IMR-90 (cell line): ENCODE measurements around the gene MESP2. TPM values are rescaled to one million over a fixed set of nuclear protein-coding genes. Genes with fewer than 3 reads are reported as not detected.

Experiments used
- ATAC-seq: fragments of 200-7000 bp; cut with Tn5 transposase; 2 replicates; pipeline ENCODE4 v1.9.1; 2020; ENCODE audit warnings: low read depth, mild to moderate bottlenecking, moderate library complexity
- BruUV-seq: library from RNA; stranded (reverse); fragments of 400-500 nt; replicated peaks from 2 replicates; lab custom pipeline; 2021; lab: Mats Ljungman, UMichigan
- CTCF ChIA-PET: fragments of 300-600 bp; formaldehyde crosslinking; extraction: SDS; loops from one replicate; lab custom pipeline; 2021; ENCODE audit warnings: antibody characterized with exemption; lab: Yijun Ruan, JAX
- POLR2A ChIA-PET: fragments of 300-600 bp; sonication (Branson Sonifier 250); formaldehyde crosslinking; loops from one replicate; lab custom pipeline; 2022; ENCODE audit warnings: antibody characterized with exemption; ENCODE audit not compliant: unreplicated experiment; lab: Charles Lee
- DNase-seq: peaks from one replicate; pipeline ENCODE4 v3.0.0; 2013
- H2AFZ ChIP-seq: replicated peaks from 2 replicates; pipeline ENCODE3; 2013; ENCODE audit warnings: low read length, mild to moderate bottlenecking; ENCODE audit not compliant: poor library complexity
- H2AK5ac ChIP-seq: 2 replicates; pipeline ENCODE4 v1.6.1; 2013; ENCODE audit warnings: low read depth, low read length, inconsistent platforms
- H2AK9ac ChIP-seq: replicated peaks from 2 replicates; pipeline ENCODE3; 2013; ENCODE audit warnings: mild to moderate bottlenecking, low read depth, low read length, moderate library complexity; ENCODE audit not compliant: poor library complexity
- H2BK120ac ChIP-seq: 2 replicates; pipeline ENCODE4 v1.6.1; 2013; ENCODE audit warnings: low read depth, low read length, inconsistent platforms
- H2BK15ac ChIP-seq: 3 replicates; pipeline ENCODE4 v1.6.1; 2013; ENCODE audit warnings: low read depth, low read length, inconsistent platforms
- H2BK20ac ChIP-seq: 2 replicates; pipeline ENCODE4 v1.6.1; 2013; ENCODE audit warnings: low read depth, mild to moderate bottlenecking, inconsistent platforms, low read length, moderate library complexity
- H2BK5ac ChIP-seq: 2 replicates; pipeline ENCODE4 v1.6.1; 2013; ENCODE audit warnings: mild to moderate bottlenecking, low read depth, low read length, inconsistent platforms; ENCODE audit not compliant: poor library complexity, severe bottlenecking
- H3K14ac ChIP-seq: replicated peaks from 2 replicates; pipeline ENCODE4 v1.6.1; 2013; ENCODE audit warnings: low read depth, low read length, inconsistent platforms
- H3K18ac ChIP-seq: 2 replicates; pipeline ENCODE4 v1.6.1; 2013; ENCODE audit warnings: low read depth, low read length, control low read depth
- H3K23ac ChIP-seq: 2 replicates; pipeline ENCODE4 v1.6.1; 2013; ENCODE audit warnings: low read depth, low read length, inconsistent platforms
- H3K27ac ChIP-seq: 2 replicates; pipeline ENCODE4 v1.5.1; 2013; ENCODE audit warnings: mild to moderate bottlenecking, control low read depth, low read length; ENCODE audit not compliant: insufficient read depth
- H3K27me3 ChIP-seq: 2 replicates; pipeline ENCODE4 v1.6.1; 2013; ENCODE audit warnings: low read length; ENCODE audit not compliant: control insufficient read depth, insufficient read depth
- H3K36me3 ChIP-seq: 2 replicates; pipeline ENCODE4 v1.6.1; 2013; ENCODE audit warnings: low read length, mixed read lengths; ENCODE audit not compliant: control insufficient read depth, insufficient read depth
- H3K4ac ChIP-seq: 2 replicates; pipeline ENCODE4 v1.6.1; 2013; ENCODE audit warnings: low read depth, low read length, inconsistent platforms
- H3K4me1 ChIP-seq: 2 replicates; pipeline ENCODE4 v1.6.1; 2013; ENCODE audit warnings: low read length, mixed read lengths; ENCODE audit not compliant: control insufficient read depth, insufficient read depth
- H3K4me2 ChIP-seq: 2 replicates; pipeline ENCODE4 v1.6.1; 2013; ENCODE audit warnings: low read depth, mild to moderate bottlenecking, control low read depth, low read length, moderate library complexity
- H3K4me3 ChIP-seq: 2 replicates; pipeline ENCODE4 v1.5.1; 2013; ENCODE audit warnings: low read depth, mild to moderate bottlenecking, control low read depth, low read length, moderate library complexity; ENCODE audit not compliant: insufficient read depth
- H3K56ac ChIP-seq: 2 replicates; pipeline ENCODE4 v1.6.1; 2013; ENCODE audit warnings: low read length, inconsistent platforms; ENCODE audit not compliant: insufficient read depth; ENCODE audit errors: extremely low read depth
- H3K79me1 ChIP-seq, 2 experiments: 2 replicates each; pipeline ENCODE4 v1.6.1; 2013; ENCODE audit warnings: low read length in 2 of 2, inconsistent platforms in 1 of 2, low read depth in 1 of 2
- H3K9ac ChIP-seq: 2 replicates; pipeline ENCODE4 v1.6.1; 2013; ENCODE audit warnings: low read depth, low read length, control low read depth
- H3K9me1 ChIP-seq: 2 replicates; pipeline ENCODE4 v1.6.1; 2013; ENCODE audit warnings: low read length, inconsistent platforms; ENCODE audit not compliant: insufficient read depth
- H3K9me3 ChIP-seq: 2 replicates; pipeline ENCODE4 v1.6.1; 2013; ENCODE audit warnings: low read length; ENCODE audit not compliant: control insufficient read depth, insufficient read depth
- H4K20me1 ChIP-seq: 2 replicates; pipeline ENCODE4 v1.6.1; 2013; ENCODE audit warnings: low read length, inconsistent platforms; ENCODE audit not compliant: insufficient read depth
- H4K5ac ChIP-seq: 2 replicates; pipeline ENCODE4 v1.6.1; 2013; ENCODE audit warnings: mild to moderate bottlenecking, low read depth, low read length, control low read depth
- H4K8ac ChIP-seq, 2 experiments: 2 replicates each; pipeline ENCODE4 v1.6.1; 2013; ENCODE audit warnings: low read depth in 2 of 2, low read length in 2 of 2, control low read depth in 1 of 2, inconsistent platforms in 1 of 2
- H4K91ac ChIP-seq: 2 replicates; pipeline ENCODE4 v1.6.1; 2013; ENCODE audit warnings: low read depth, low read length, inconsistent platforms; ENCODE audit not compliant: insufficient read depth
- CEBPB ChIP-seq: IDR thresholded peaks from 2 replicates; pipeline ENCODE4 v1.6.1; 2012; ENCODE audit warnings: low read depth, low read length, improper control_type of control experiment
- CTCF ChIP-seq: conservative IDR thresholded peaks from 2 replicates; pipeline ENCODE4 v1.5.1; 2012; ENCODE audit warnings: mild to moderate bottlenecking, low read depth, low read length, improper control_type of control experiment
- ELK1 ChIP-seq: fragments of 150-350 bp; IDR thresholded peaks from 2 replicates; pipeline ENCODE4 v1.6.1; 2016; ENCODE audit warnings: low read depth, mild to moderate bottlenecking, low read length, moderate library complexity, borderline replicate concordance
- MAFK ChIP-seq: IDR thresholded peaks from 2 replicates; pipeline ENCODE4 v1.6.1; 2012; ENCODE audit warnings: low read depth, low read length, improper control_type of control experiment
- MAZ ChIP-seq: IDR thresholded peaks from 2 replicates; pipeline ENCODE4 v1.6.1; 2012; ENCODE audit warnings: low read depth, mild to moderate bottlenecking, low read length, improper control_type of control experiment, moderate library complexity, borderline replicate concordance
- RCOR1 ChIP-seq: IDR thresholded peaks from 2 replicates; pipeline ENCODE4 v1.6.1; 2012; ENCODE audit warnings: mild to moderate bottlenecking, low read length, improper control_type of control experiment; ENCODE audit not compliant: insufficient replicate concordance
- SMC3 ChIP-seq: fragments of 150-350 bp; IDR thresholded peaks from 2 replicates; pipeline ENCODE4 v1.6.1; 2016; ENCODE audit warnings: low read depth, mild to moderate bottlenecking, antibody characterized with exemption, low read length, moderate library complexity
- WGBS, 2 experiments: methylation state at CpG; one replicate each; pipeline versions ENCODE4 v1.1.5 to v1.1.7; 2013; ENCODE audit warnings: missing lambda C conversion rate in 2 of 2; ENCODE audit not compliant: insufficient read length in 1 of 2; ENCODE audit errors: extremely low coverage in 2 of 2; 5-methylcytosine and 5-hydroxymethylcytosine counted together
- dilution Hi-C: fragments of 300-500 bp; cut with HindIII; formaldehyde crosslinking; loops from one replicate; pipeline ENCODE4 v1.14.3; 2018; ENCODE audit warnings: low sequenced_read_pairs; ENCODE audit not compliant: unreplicated experiment
- in situ Hi-C: fragments of 300-500 bp; cut with MboI; formaldehyde crosslinking; loops from 3 replicates; pipeline ENCODE4 v1.14.3; 2019; ENCODE audit warnings: low sequenced_read_pairs, inconsistent platforms, mixed read lengths
- intact Hi-C: fragments of 100-400 bp; cut with micrococcal nuclease; formaldehyde crosslinking; loops from 2 replicates; pipeline ENCODE4 v1.10.0; 2022
- polyA plus RNA-seq, 3 experiments: library from polyadenylated mRNA; depleted of rRNA; stranded (reverse); fragments of >200 nt; gene quantifications; 2 replicates each; pipeline ENCODE4 v1.2.3, GENCODE V29; 2012; ENCODE audit warnings: low replicate concordance in 1 of 3
- total RNA-seq: library from RNA; depleted of rRNA; stranded (reverse); fragments of >200 nt; gene quantifications from 2 replicates; pipeline ENCODE4 v1.2.3, GENCODE V29; 2012

The MESP2 gene
- total and polyA plus RNA-seq, 2 of the 4 experiments (the other 2 are of a cell fraction): 0.18 to 0.32 TPM

- no peak overlapping the region for H3K9ac ChIP-seq
- H3K27ac ChIP-seq: no peak overlapping the region
- intact Hi-C loops (no loop called here), dilution Hi-C loops (no loop called here), in situ Hi-C loops (no loop called here)
- no peak overlapping the region for H3K4ac ChIP-seq
- H2BK20ac ChIP-seq: no peak overlapping the region
- H4K5ac ChIP-seq: no peak overlapping the region
- peaks cover 6% of the 10 kb centered on the region; the same call in 1 of the 2 replicates for H3K9me3 ChIP-seq
- 0 out of 2 replicates have a peak, but pooled peaks cover 5% of the 10 kb centered on the region for H3K9me1 ChIP-seq
- peak; percentile 70 for DNase-seq
- no peak overlapping the region for H3K18ac ChIP-seq
- BruUV-seq: no TSS peak
- H2AFZ ChIP-seq: no peak overlapping the region
- H3K23ac ChIP-seq: no peak overlapping the region
- no peaks in the 10 kb centered on the region for H3K27me3 ChIP-seq
- no peak overlapping the region for H4K8ac ChIP-seq
- peak overlapping the region; percentile 33 for H2AK9ac ChIP-seq
- H2AK5ac ChIP-seq: no peak overlapping the region
- H3K79me1 ChIP-seq: no peaks in the 10 kb centered on the region
- H3K56ac ChIP-seq: no peak overlapping the region
- H3K4me1 ChIP-seq: peaks cover 5% of the 10 kb centered on the region
- H2BK15ac ChIP-seq: no peak overlapping the region
- 50% methylated on average over 2 of the region's 5 CpGs; no CpG with 5 or more reads in 1 of the 2 experiments for WGBS, 2 experiments
- H4K91ac ChIP-seq: no peak overlapping the region
- H3K4me2 ChIP-seq: no peak overlapping the region
- H3K4me3 ChIP-seq: no peak overlapping the region
- TF ChIP-seq RCOR1 (no peak), MAZ (no peak), CEBPB (0 out of 2 replicates have a peak, but pooled peaks have one; percentile 38), SMC3 (no peak), MAFK (no peak), ELK1 (no peak), CTCF (no peak)
- H3K14ac ChIP-seq: no peak overlapping the region
- no peak; the same call in 1 of the 2 replicates for ATAC-seq
- CTCF ChIA-PET: interaction anchor here (0.6 to 0.9 kb wide), 2 partner anchors 80 to 93 kb away, joined by 3 to 9 read pairs; no protein-coding TSS in a partner anchor
- H2BK5ac ChIP-seq: no peak overlapping the region
- no peak overlapping the region for H2BK120ac ChIP-seq
- POLR2A ChIA-PET: no interaction called here
- H3K36me3 ChIP-seq: peaks cover 48% of the 10 kb centered on the region
- no peaks in the 10 kb centered on the region for H4K20me1 ChIP-seq
These were observed 18.6 kb downstream of the MESP2 start for GRCh38 chr15:89794627-89795241.
